Anterior cingulate cortex (tissue), 58 donors: ENCODE measurements around the gene MAPK1.
"Not testable (repeated sequence)": the region's sequence is repeated elsewhere in the genome, so short reads cannot be mapped to it uniquely, and the experiment has no call there.

Source experiments
- DNase-seq, 58 donors: peaks; one replicate each; lab custom pipeline; 2025; lab: John Stamatoyannopoulos, UW

MAPK1 gene

GRCh38 chr22:21882754-21883333, 15.4 kb upstream of the MAPK1 start:
- DNase-seq, result not testable (repeated sequence)

GRCh38 chr22:21881841-21882753, 14.7 kb upstream of the MAPK1 start:
- no peak for DNase-seq

GRCh38 chr22:21876486-21877176, 9.2 kb upstream of the MAPK1 start:
- no peak for DNase-seq

GRCh38 chr22:21874953-21875352, 7.5 kb upstream of the MAPK1 start:
- DNase-seq, result not testable (repeated sequence)

GRCh38 chr22:21873619-21874018, 6.2 kb upstream of the MAPK1 start:
- no peak for DNase-seq

DNA sequence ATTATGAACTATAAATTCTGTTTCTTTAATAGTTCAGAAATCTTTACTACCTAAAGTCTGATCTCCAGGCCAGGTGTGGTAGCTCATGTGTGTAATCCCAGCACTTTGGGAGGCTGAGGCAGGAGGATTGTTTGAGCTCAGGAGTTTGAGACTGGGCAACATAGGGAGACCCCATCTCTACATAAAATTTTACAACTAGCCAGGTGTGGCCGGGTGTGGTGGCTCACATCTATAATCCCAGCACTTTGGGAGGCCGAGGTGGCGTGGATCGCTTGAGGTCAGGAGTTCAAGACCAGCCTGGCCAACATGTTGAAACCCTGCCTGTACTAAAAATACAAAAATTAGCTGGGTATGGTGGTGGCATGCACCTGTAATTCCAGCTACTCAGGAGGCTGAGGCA, 5.3 kb upstream of the MAPK1 start:
- DNase-seq, result not testable (repeated sequence)

- no peak for DNase-seq
These were observed 1.2 kb upstream of the MAPK1 start for GRCh38 chr22:21868651-21869050.

- DNase-seq, result peak in 17 of 58 donors; percentile 5 to 57 (median 26)
These were observed 465 bp downstream of the MAPK1 start for GRCh38 chr22:21866833-21867527.

- peak in 17 of 58 donors; percentile 2 to 52 (median 11) for DNase-seq
These were observed 2.4 kb downstream of the MAPK1 start for GRCh38 chr22:21865041-21865440.

DNA sequence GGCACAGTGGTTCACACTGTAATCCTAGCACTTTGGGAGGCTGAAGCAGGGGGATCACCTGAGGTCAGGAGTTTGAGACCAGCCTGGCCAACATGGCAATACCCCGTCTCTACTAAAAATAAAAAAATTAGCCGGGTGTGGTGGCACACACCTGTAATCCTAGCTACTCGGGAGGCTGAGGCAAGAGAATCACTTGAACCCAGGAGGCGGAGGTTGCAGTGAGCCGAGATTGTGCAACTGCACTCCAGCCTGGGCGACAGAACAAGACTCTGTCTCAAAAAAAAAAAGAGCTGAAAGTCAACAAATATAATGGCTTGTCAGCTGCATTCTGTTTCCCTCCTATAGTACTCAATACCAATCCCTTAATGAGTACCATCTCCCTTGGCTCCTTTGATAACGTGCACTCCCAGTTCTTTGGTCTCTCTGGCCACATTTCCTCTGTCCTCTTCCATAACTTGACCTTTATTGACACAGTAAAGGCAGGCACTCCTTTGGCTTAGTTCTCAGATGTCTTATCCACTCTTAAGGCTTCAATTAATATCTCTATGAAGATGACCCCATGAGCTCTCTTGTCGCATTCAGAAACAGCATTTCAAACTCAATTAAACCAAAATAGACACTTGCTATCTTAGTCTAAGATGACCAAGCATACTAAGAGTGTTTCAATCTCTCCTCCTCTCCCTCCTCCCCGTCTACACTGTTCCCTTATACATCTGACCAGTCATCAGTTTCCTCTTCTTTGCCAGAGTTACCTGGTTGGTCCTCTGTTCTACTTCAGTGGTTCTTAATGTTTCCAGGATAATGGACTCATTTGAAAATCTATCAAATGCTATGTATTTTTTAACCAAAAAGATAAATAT, 4.8 kb downstream of the MAPK1 start:
- no peak for DNase-seq

DNA sequence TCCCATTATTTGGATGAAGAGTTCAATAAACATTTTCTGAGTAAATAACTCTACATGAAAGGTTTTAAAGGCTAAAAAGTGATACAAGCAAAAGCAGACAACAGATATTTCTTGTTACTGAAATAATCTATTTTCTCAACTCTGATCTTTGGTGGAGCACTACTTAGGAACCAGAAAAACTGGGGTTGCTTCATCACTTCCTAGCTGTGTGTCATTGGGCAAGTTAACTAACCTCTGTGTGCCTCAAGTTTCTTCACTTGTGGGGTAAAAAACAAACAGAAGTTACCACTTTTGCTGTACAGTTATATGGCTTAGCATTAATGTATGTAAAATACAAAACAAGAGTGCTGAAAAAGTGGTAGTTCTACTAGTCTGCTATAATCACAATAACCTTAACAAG, 5.6 kb downstream of the MAPK1 start:
- DNase-seq, result no peak

DNA sequence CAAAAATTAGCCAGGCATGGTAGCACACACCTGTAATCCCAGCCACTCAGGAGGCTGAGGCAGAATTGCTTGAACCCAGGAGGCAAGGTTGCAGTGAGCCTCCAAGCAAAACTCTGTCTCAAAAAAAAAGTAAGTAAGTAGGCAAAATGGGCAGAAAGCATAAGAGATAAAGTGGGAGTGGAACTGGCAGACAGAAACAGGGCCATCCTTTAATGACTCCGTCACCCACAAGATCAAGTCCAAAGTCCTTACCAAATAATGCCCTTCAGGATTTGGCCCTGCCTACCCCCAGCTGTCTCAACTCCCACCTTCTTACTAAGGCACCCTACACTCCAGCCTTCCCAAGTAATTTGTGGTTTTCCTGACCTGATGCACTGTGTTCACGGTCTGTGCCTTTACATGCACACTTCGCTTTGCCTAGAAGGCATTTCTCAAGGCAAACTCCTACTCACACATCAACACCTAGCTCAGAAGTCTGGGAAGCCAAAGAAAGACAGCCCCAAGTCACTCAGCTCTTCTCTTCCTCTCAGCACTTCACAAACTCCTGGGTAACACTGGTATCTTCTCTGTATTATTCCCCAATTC, 6.1 kb downstream of the MAPK1 start:
- DNase-seq, result no peak

DNA sequence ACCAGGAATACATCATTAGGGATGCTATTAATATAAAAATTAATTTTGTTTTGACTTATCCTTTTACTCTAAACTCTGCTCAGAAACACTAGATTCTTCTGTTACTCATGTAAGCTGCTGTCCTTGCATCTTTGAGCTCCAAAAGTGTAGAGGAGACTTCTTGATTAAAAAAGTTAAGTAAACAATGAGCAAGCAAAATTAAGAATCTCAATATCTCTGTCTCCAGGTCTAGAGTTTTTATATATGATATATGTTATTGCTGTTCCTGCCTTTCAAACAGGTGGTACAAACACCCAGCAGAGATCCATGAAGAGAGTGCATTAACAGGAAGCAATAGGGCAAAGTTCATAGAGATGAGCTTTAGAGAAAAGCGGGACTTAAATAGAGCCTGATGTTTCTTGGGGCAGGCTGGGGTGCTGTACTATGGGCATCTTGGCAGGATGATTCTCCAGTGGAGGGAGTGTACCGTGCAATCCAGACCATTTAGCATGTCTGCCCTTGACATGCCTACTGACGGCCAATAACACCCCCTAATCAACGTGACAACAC, 6.9 kb downstream of the MAPK1 start:
- no peak for DNase-seq

DNA sequence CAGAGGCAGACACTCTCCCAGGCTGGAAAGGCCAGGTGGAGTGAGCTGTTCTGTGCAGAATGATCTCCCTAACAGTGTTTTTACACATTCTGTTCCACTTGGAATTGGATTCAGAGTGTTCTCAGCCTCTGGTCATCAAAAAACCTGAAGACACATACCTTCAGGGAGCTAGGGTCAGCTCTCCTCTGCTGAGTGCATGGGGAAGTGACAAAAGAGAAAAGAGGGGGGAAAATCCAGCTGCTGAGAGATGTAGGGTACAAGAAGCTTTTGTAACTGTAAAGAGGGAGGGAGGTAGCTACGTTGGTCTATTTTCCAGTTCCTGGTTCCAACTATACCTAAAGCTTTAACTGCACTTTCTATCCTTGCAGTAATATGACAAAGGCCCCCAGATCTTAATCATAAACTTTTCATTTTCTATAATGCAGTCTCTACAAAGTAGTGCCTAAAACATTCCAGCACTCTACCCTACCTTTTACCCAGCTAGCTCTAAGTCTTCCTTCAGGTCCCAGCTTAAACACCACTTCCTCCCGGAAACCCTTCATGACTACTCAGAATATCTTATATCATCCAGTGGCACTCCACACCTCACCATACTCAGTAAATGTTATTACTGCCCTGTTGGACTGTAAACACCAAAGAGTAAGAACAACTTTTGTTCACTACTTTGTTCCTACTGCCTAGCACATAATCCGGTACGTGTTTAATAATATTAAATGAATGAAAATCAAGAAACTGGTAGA, 9.2 kb downstream of the MAPK1 start:
- DNase-seq, result no peak

DNA sequence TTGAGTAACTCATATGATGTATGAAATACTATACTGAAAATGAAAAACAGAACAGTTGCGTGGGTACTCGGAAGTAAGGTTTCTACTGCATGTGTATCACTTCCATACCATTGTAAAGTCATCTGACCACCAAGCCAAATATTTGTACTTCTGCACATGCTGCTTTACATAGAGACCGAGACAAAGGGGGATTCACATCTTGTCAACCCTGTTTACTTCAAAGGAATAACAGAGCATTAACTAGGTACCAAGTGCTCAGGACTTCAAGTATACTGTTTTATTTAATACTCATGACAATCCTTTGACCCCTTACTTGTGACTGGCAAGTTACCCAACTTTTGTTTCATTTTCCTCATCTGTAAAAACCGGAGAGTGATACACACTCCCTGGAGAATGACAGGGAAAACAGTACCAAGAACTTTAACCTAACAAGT, 9.9 kb downstream of the MAPK1 start:
- no peak for DNase-seq

- no peak for DNase-seq
These were observed 10.6 kb downstream of the MAPK1 start for GRCh38 chr22:21856868-21857267.

GRCh38 chr22:21856197-21856596, 11.2 kb downstream of the MAPK1 start:
- DNase-seq, result no peak

GRCh38 chr22:21855676-21856075, 11.8 kb downstream of the MAPK1 start:
- DNase-seq, result no peak
